C4-2B (cell line): Measurements from ENCODE around the gene USP6NL.

ENCODE experiments used
- H3K27ac ChIP-seq: fragments of 450-650 bp; 2 replicates; pipeline ENCODE4 v1.5.1; 2017
- CTCF ChIP-seq: fragments of 450-650 bp; conservative IDR thresholded peaks from 2 replicates; pipeline ENCODE4 v1.5.1; 2017; ENCODE audit warnings: mild to moderate bottlenecking
- ZFX ChIP-seq: fragments of 450-650 bp; IDR thresholded peaks from 2 replicates; pipeline ENCODE4 v1.6.1; 2017

The USP6NL gene

GRCh38 chr10:11513727-11514126 lies 97.7 kb downstream of the USP6NL start:
- H3K27ac ChIP-seq, result no peak overlapping the region
- TF ChIP-seq CTCF (no peak), ZFX (no peak)

- TF ChIP-seq CTCF (no peak), ZFX (no peak)
- no peak overlapping the region for H3K27ac ChIP-seq
Observed at GRCh38 chr10:11512596-11512995, 98.9 kb downstream of the USP6NL start.

GRCh38 chr10:11511321-11511720 lies 100.1 kb downstream of the USP6NL start:
- H3K27ac ChIP-seq, result no peak overlapping the region
- TF ChIP-seq ZFX, result no peak
- no peak for TF ChIP-seq CTCF

DNA sequence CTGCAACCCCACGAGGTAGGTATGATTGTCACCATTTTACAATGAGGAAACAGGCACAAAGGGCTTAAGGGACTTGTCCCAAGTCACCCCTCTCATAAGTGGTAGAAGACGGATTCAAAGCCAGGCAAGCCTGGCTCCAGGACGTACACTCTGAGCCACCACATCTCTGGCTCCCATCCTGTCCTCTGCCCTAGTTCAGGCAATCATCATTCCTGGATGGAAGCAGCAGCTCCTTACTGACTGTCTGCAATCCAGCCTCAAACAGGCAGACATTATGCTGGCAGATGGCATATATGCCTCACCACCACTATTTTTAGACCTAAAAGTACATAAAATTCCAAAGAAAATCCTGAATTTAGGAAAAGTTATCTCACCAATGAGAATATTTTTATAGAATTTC lies 100.7 kb downstream of the USP6NL start:
- TF ChIP-seq ZFX (no peak), CTCF (no peak)
- no peak overlapping the region for H3K27ac ChIP-seq

DNA sequence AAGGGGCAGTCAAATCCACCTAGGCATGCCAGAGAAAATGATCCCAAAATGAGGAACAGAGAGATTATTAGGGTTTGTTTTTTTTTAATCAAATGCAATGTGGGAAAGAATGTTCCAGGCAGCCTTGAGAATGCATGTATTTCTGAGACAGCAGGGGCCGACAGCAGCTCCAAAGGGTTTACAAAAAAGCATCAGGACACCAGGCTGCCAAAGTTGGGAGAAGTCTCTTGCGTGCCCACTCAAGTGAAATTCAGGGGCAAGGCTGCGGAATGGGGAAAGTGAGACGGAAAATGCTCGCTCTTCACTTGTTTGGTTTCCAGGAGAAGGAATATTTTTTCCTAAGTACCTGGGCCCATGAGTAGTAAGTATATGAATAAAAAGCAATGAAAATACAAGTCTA lies 101.2 kb downstream of the USP6NL start:
- TF ChIP-seq CTCF (no peak), ZFX (no peak)
- no peak overlapping the region for H3K27ac ChIP-seq

- TF ChIP-seq ZFX (no peak), CTCF (no peak)
Observed at GRCh38 chr10:11509036-11509435, 102.4 kb downstream of the USP6NL start.

GRCh38 chr10:11506247-11506789 lies 105.1 kb downstream of the USP6NL start:
- TF ChIP-seq CTCF (no peak), ZFX (no peak)
- no peak overlapping the region for H3K27ac ChIP-seq

More at GRCh38 chr10:11509036-11509435, 102.4 kb downstream of the USP6NL start:
- no peak overlapping the region for H3K27ac ChIP-seq
